Glomerular visceral epithelial cell (primary cell): ENCODE data around the gene GRK6.
A peak's percentile ranks its signal among the peaks of the same experiment; 100 is the strongest.

ENCODE experiments used
- DNase-seq: peaks from one replicate; pipeline ENCODE4 v3.0.0-alpha.2; 2016; ENCODE audit errors: extremely low spot score

Gene GRK6

DNA sequence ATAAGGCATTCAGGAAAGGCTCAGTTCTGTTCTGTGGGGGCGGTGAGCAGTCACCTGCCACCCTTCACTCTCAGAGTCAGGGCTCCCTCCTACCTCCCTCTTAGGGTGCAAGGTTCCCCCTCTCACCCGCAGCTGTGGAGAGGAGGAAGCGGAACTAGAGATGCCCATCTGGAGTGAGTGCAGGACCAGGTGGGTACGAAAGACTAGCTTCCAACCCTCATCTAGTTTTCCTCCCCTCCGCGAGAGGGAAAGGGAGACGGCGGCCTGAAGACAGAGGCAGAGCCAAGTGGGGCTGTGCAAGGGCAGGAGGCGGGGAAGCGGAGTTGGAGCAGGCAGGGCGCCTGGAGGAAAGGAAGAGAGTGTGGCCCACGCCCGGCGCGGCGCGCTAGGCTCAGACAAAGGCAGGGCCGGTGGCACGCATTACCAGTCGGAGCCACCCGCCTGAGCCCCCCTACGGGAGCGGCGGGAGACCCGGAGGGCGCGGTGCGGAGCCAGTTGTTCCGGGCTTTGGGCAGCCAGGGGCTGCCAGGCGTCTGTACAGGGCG lies 27.4 kb downstream of the GRK6 start:
- DNase-seq: no peak

DNA sequence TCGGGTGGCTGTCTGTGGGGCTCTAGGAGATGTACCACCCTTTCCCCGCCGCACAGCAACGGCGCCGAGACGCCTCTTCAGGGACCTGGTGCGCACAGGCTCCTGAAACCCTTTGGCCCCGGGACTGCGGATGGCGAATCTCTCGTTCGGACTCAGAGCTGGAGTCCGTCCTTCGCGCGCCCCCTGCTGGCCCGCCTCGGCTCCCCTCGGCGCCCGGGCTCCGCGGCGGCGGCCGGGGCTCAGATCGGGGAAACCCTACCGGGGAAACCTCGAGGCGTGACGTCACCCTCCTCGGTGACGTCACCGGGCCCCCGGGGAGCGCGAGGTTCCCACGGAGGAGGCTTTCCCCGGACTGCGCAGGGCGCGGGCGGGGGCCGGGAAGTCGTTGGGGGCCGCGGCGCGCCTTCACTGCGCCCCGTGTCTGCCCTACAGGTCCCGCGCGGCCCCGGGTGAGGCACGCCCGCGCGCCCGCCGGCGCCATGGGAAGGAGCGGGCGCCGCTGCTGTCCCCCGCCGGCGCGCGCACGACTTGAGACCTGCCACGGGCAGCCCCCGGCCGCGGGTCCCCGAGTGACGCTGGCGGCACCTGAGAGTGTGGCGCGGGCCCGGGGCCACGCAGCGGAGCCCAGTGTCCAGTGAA lies 28.0 kb downstream of the GRK6 start:
- DNase-seq: peak; percentile 95

DNA sequence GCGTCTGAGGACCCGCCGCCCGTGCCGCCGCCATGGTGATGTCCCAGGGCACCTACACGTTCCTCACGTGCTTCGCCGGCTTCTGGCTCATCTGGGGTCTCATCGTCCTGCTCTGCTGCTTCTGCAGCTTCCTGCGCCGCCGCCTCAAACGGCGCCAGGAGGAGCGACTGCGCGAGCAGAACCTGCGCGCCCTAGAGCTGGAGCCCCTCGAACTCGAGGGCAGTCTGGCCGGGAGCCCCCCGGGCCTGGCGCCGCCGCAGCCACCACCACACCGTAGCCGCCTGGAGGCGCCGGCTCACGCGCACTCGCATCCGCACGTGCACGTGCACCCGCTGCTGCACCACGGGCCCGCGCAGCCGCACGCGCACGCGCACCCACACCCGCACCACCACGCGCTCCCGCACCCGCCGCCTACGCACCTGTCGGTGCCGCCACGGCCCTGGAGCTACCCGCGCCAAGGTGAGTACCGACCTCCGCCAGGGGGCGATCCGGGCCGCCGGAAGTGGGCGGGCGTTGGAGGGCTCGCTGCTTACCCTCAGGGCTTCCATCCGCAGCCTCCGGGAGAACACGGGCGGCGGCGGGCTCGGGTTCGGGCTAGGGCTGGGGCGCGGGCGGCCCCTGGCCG lies 28.7 kb downstream of the GRK6 start:
- DNase-seq: peak; percentile 84

DNA sequence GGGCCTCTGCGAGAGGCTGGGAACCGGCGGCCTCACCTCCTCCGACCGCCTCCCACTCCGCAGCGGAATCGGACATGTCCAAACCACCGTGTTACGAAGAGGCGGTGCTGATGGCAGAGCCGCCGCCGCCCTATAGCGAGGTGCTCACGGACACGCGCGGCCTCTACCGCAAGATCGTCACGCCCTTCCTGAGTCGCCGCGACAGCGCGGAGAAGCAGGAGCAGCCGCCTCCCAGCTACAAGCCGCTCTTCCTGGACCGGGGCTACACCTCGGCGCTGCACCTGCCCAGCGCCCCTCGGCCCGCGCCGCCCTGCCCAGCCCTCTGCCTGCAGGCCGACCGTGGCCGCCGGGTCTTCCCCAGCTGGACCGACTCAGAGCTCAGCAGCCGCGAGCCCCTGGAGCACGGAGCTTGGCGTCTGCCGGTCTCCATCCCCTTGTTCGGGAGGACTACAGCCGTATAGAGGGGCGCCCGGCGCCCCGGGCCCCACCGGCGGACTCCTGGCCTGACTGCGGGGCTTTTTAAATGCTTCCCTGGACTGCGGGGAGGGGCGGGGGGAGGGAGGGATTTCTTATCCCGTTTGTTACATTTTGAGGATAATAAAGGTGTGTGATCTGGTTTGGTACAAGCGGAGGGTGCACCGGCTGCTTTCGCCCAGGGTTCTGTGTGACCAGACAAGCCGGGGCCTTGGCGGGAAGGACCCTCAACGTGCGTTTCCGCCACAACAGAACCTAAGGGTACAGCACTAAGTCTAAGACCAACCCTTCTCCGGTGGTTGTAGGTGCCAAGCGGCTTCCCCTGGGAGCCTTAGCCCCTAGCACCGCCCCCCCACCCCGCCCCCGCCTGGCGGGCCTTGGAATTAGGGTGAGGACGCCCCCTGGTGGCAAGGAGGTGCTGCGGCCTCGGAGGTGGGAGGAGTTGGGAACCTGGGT lies 29.4 kb downstream of the GRK6 start:
- peak; percentile 95 for DNase-seq

DNA sequence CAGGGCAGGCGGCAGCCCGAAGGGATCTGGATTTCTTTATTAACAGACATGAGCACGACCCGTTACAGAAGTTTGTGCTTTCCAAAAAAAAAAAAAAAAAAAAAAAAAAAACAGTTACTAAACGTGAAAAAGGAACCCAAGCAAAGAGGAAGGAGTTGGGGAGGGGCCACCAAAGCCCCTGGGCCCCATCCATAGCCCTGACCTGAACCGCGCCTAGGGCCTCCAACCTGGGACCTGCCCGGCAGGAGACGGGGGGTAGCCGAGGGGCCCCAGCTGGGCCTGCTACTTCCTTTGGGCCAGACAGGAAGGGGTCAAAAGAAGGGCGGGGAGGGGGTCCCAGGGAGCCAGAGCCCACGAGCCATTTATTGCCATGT lies 30.1 kb downstream of the GRK6 start:
- no peak for DNase-seq

DNA sequence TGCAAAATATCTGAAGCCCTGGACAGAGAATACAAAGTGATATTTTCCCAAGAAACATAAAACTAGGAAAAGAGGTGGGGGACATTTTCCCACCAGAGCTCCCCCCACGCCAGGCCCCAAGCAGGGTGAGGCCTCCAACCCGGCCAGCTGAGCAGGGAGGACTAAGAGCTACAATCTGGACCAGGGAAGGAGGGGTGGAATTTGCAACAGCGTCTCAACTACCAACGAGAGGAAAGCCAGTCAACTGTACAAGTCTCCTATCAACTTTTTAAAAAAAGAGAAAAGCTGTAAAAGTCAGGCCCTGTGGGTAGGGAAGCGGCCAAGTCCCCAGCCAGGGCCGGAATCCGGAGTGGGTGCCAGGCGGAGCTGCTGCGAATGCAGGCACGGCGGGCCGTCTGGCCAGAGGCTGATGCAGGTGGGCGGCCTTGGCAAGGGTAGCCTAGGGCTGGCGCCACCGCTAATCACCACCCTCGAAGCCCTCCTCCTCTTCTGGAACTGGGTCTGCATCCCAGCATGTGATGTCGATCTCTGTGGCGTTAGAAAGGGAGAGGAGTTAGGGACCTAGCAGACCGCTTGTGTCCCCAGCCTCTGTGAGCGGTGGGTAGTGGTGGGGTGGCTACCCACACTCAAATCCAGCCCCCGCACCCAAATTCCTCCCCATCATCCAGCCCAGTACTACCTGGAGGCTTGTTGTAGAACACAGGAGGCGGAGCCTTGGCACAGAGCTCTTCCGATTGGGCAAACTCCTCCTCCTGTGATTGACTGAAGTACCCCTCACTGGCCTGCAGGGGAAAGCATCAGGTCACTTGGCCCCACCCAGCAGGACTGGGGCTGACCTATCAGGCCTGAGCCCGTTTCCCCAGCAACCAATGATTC lies 30.7 kb downstream of the GRK6 start:
- peak; percentile 98 for DNase-seq

DNA sequence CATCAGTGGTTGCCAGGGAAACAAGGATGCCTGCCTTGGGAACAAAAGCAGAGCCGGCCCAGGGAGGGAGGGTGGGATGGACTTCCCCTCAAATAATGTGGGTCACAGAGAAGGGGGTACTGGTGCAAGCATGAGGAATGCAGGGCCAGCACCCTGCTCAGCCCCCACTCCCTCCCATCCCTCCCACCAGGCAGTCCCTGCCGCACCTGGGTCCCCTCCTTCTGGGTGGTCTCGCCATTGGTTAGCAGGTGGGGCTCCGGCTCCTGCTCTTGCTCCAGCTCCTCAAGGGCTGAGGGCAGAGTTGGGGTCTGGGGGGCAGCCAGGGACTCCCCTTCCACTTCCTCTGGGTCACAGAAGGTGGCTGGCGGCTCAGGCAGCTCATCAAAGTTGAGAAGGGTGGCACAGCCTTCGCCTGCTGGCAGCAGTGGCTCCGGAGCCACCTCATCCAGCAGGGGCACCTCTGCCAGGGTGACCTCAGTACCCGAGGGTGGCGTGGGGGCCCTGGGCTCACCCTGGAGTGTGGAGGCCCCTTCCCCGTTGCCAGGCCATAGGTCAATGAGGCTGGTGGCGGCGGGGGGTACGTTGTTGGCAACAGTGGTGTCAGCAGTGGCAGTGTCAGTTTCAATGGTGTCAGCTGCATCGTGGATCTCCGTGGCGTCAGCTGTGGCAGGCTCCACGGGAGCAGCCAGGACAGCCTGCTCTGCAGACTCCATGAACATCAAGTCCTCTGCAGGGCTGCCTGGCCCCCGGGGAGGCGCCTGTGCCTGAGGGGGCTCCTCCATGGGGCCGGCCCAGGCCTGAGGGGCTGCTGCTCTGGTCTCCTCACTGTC lies 31.6 kb downstream of the GRK6 start:
- no peak for DNase-seq

DNA sequence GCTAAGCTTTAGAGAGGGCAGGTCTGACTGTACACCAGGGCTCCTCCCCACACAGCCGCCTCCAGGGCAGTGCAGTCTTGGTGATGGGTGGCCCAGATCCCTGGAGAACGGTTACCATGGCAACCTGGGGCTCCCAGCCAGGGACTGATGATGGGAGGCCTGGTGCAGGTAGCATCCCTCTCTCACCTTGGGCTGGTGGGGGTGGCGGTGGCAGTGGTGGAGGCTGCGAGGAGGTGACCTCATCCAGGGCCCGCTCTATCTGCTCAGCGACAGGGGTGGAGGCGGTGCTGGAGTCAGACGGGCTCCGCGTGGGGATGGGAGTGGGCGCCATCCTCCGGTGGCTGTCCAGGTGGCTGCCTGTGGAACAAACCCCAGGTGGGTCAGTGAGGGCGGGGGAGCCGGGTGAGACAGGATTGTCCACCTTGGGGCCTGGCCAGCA lies 32.5 kb downstream of the GRK6 start:
- peak; percentile 55 for DNase-seq

DNA sequence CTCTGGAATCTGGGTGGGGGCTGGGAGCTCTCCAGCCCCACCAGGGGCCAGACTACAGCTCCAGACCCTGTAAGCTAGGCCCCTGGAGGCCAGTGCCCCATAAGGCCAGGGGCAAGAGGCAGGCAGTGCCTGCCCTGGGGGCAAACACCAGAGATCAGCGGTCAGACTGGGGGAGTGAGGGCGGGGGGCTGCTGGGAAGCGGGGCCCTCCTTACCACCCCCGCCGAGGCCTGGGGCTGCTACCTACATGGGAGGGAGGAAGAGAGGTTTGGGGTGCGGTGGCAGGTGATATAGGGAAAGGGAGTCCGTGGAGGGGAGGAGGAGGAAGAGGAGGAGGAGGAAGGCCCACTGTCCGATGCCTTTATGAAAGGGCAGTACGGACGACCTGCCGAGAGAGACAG lies 32.9 kb downstream of the GRK6 start:
- no peak for DNase-seq

DNA sequence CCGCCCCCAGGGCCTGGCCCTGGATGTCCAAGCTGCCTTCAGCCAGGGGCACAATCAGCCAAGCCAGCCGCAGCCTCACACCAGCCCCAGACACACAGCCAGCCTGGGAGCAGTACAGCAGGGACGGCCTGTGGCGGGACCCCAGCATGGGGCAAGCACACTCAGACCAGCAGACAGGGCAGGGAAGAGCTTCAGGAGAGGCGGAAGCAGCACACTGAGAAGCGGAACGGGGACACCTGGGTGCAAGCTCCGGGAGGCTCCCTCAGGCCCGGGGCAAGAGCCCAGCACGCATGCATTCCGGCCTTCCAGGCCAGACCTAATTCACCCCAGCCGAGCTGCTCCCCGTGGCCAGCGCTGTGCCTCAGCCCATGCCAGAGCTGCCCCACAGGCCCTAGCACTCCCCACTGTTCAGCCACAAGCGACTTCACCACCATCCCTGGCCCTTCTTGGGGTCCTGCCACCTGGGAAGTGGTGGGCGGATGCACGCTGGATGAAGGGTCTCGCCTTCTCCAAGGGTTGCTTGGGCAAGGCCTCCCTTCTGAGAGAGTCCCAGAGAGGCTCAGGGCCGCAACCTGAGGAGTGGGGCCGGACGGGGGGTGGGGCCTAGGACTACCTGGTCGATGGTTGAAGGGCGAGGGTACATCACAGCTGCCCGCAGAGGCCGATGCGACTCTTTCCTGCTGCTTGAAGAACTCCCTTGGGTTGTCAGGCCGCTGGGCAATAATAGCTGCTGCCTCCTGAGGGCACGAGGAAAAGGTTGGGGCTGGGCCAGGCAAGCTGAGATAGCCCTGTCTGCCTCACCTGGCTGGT lies 33.5 kb downstream of the GRK6 start:
- DNase-seq: no peak

DNA sequence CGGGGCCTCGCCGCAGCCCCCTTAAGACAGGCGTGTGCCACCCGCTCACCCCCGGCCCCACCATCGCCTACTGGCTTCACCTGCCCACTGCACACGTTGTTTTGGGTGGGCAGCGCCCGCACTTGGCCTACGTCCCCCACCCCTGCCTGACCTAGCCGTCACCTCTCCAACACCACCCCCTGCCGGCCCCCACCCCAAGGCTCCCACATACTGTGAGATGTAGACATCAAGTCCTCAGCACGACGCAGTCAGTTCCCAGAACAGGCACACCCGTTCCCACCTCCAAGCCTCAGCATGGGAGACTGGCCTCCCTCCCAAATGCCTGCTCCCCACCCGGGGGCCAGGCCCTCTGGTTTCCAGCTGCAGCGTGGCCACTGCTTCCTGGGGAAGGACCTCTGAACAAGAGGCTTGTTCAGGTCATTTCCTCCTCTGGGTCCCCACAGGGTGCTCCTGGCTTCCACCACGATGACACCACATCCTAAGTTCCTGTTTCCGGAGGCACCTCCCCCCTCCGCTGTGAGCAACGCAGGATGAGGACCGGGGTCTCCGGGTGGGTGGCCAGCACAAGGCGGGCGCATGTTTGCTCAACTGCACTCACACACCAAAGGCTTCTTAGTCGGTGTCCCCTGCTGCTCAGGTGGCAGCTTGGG lies 35.7 kb downstream of the GRK6 start:
- DNase-seq: no peak

DNA sequence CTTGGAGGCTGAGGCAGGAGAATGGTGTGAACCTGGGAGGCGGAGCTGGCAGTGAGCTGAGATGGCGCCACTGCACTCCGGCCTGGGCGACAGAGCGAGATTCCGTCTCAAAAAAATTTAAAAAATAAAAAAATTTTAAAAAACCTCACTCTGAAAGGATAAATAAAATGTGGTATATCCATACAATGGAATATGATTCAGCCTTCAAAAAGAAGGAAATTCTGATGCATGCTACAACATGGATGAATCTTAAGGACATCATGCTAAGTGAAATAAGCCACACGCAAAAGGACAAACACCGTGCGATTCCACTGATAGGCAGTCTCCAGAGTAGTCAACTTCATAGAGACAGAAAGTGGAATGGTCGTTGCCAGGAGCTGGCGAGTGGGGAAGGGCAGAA lies 38.6 kb downstream of the GRK6 start:
- DNase-seq: no peak

DNA sequence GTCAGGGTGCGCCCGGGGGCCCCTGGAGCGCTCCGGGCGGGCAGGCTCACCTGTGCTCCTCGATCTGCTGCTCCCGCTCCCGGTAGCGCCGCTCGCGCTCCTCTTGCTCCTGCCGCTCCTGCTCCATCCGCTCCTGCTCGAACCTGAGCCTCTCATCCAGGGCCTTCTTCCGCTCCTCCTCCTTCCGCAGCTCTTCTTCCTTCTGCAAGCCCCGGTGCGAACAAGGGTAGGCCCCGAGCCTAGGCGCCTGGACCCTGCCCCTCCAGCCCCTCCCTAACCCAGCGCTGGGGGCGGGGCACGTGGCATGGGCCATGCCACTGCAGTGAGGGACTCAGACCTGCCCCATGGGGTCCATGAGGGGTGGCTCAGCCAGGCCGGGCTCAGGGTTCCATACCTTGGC lies 40.4 kb downstream of the GRK6 start:
- no peak for DNase-seq

DNA sequence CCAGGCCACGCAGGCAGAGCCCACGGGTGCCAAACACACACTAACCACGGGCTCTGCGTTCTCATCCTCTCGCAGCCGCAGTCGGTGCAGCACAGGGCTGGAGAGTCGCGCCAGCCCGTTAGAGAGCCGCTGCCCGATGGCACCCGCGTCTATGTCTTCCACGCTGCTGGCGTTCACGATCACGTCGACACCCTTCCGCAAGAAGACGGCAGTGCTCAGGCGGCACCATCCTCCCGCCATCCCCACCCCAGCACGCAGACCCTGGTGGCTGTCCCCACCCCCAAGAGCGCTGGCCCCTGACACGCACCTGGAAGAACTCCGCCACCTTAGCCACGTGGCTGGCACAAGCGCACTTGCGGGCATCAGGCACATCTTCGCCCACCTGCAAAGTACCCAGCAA lies 41.0 kb downstream of the GRK6 start:
- no peak for DNase-seq

DNA sequence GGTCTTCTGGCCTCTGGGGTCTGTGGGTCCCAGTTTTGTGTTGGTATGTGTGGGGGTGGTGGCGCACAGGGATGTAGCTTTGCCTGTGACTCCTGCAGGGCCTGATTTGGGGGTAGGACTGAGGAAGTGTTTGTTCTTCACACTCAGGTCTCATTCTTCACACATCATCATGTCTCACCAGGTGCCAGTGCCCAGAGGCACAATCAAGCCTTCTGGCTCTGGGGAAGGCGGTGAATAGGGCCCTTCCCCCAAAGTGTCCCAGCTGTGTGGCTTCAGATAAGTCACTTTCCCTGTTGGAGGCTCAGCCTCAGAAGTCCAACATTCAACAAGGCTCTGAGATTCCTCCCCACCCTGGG lies 41.8 kb downstream of the GRK6 start:
- no peak for DNase-seq

DNA sequence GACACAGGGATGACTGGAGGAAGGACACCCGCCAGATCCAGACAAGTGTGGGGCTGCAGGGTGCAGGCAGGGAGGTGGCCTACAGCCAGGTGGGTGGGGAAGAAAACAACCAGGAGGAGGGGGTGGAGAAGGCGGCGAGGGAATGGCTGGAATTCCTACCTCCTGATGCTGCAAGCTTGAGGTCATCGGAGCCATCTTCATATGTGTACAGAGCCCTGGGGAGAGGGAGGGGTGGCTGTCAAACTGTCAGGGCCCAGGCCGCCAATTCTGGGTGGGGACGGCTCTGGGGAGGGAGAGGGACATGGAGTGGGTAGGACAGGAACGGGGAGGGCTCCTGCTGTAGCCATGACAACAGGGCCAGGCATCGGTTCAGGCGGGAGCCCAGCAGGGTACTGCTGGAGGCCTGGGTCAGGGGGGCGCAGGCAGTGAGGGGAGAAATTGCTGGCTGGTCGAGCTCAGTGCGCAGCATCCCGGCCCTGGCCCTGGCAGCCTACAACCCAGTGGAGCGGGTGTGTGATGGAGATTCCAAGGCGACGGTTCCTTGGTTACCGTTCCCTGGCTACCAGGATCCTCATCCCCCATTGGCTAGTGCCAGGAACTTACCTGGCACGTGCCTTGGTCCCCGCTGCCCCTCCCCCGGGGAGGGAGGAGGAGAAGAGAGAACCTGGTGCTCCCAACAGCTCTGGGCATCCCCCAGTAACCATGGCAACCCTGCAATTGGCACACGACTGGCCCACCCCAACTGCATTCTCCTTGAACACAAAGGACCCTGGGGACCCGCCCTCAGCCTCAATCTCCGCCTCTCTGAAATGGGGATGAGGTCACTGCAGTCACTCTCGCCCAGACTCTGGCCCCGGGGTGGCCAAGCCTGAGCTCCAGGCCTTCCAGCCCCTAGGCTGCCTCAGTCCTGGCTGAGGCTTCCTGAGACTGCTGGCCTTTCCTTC lies 42.5 kb downstream of the GRK6 start:
- DNase-seq: no peak

DNA sequence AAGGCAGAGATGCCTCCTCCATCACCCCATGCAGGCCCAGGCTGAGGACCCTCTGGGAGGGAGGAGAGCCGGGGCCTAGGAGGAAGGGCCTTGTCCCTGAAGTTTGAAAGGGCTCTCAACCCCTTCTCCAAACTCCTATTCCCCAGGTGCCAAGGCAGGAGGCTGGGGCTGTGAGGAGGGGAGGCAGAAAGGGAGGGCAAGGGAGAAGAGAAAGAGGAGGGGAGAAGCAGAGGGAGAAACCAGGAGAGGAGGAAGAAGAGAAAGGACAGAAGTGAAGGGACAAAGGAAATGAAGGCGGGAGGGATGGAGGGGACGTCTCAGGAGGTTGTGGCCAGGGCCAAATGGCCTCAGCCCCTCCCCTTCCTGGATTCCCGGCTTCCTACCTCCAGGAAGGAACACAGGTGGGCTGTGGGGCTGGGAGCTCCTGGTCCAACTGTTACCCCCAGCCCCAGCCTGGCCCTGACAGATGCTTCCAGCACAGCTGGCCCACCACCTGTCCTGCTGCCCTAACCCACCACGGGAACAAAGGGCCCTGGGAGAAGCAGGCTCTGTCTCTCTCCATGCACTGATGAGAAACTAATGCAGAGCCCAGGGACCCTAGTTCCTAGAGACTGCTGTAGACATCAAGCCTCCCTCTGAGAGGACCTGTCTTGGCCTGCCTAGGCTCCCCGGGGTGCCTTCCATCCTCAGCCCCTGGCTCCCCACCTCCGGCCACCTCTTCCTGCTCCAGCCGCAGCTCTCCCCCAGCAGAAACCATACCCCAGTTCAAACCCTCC lies 43.5 kb downstream of the GRK6 start:
- no peak for DNase-seq
